Measurements from ENCODE around the gene RPS14. TPM values are rescaled to one million over a fixed set of nuclear protein-coding genes. Genes with fewer than 3 reads are reported as not detected.
"Not testable (repeated sequence)": the region's sequence is repeated elsewhere in the genome, so short reads cannot be mapped to it uniquely, and the experiment has no call there.

Gene RPS14
- total RNA-seq, 1 donor from 2014 or later = 4,086 TPM

GRCh38 chr5:150458802-150459557 is 9.4 kb upstream of the RPS14 start:
- H3K27ac Mint-ChIP-seq = peak overlapping the region; percentile 50
- ATAC-seq (ENCODE audit: low read depth) = peak; percentile 94
- CTCF ChIA-PET = interaction anchor here (0.6 to 3.8 kb wide), 8 partner anchors 9 to 388 kb away, joined by 3 to 51 read pairs (median 6); partner anchors contain the start of genes IRGM and RPS14

GRCh38 chr5:150457562-150458240 is 8.2 kb upstream of the RPS14 start:
- H3K27ac Mint-ChIP-seq = no peak overlapping the region
- CTCF ChIA-PET = interaction anchor here (0.6 to 3.8 kb wide), 13 partner anchors 8 to 389 kb away, joined by 3 to 51 read pairs (median 5); partner anchors contain the start of genes CD74, IRGM, RBM22 and RPS14
- DNase-seq (no peak), ATAC-seq (ENCODE audit: low read depth) (no peak)
- H3K9me3 Mint-ChIP-seq = no peaks in the 10 kb centered on the region
- TF ChIP-seq CTCF (IDR thresholded peaks at IDR 0.05) = no peak
- H3K4me3 Mint-ChIP-seq = no peak overlapping the region
- intact Hi-C loops (cut with micrococcal nuclease) = loop anchor here (2.0 kb wide), 1 partner anchor 243 kb away; the partner anchor contains the start of gene RBM22
- peaks cover 44% of the 10 kb centered on the region for H3K4me1 Mint-ChIP-seq
- no peaks in the 10 kb centered on the region for H3K27me3 Mint-ChIP-seq
- no peaks in the 10 kb centered on the region for H3K36me3 Mint-ChIP-seq (ENCODE audit: low read depth)
- POLR2A ChIA-PET = interaction anchor here (0.7 to 3.1 kb wide), 2 partner anchors 8 to 63 kb away, joined by 5 to 28 read pairs; partner anchors contain the start of gene RPS14

More at GRCh38 chr5:150458802-150459557, 9.4 kb upstream of the RPS14 start:
- Mint-ChIP-seq H3K4me1 (peaks cover 44% of the 10 kb centered on the region), H3K4me3 (peak overlapping the region; percentile 58), H3K9me3 (no peaks in the 10 kb centered on the region), H3K27me3 (no peaks in the 10 kb centered on the region), H3K36me3 (ENCODE audit: low read depth) (no peaks in the 10 kb centered on the region)
- peak; percentile 90 for DNase-seq
- POLR2A ChIA-PET = interaction anchor here (0.7 to 3.1 kb wide), 6 partner anchors 9 to 300 kb away, joined by 3 to 28 read pairs (median 4); partner anchors contain the start of genes DCTN4 and RPS14
- intact Hi-C loops (cut with micrococcal nuclease) = loop anchor here (1.0 to 2.0 kb wide), 6 partner anchors 64 to 388 kb away; partner anchors contain the start of gene RBM22
- TF ChIP-seq CTCF (IDR thresholded peaks at IDR 0.05) = no peak

GRCh38 chr5:150457121-150457520 is 7.6 kb upstream of the RPS14 start:
- POLR2A ChIA-PET = interaction anchor here (0.7 to 3.1 kb wide), 3 partner anchors 7 to 62 kb away, joined by 3 to 28 read pairs (median 5); partner anchors contain the start of gene RPS14
- Mint-ChIP-seq H3K27me3 (no peaks in the 10 kb centered on the region), H3K27ac (peak overlapping the region; percentile 78), H3K9me3 (no peaks in the 10 kb centered on the region), H3K36me3 (ENCODE audit: low read depth) (no peaks in the 10 kb centered on the region), H3K4me1 (peaks cover 44% of the 10 kb centered on the region), H3K4me3 (peak overlapping the region; percentile 35)
- TF ChIP-seq CTCF (IDR thresholded peaks at IDR 0.05) = no peak
- intact Hi-C loops (cut with micrococcal nuclease) = no loop called here
- ATAC-seq (ENCODE audit: low read depth) (no peak), DNase-seq (no peak)
- CTCF ChIA-PET = interaction anchor here (0.6 to 3.0 kb wide), 10 partner anchors 11 to 389 kb away, joined by 3 to 20 read pairs (median 4); partner anchors contain the start of genes CD74, IRGM and RBM22

GRCh38 chr5:150454492-150455229 is 5.1 kb upstream of the RPS14 start:
- ChIA-PET POLR2A (interaction anchor here (1.6 kb wide), 1 partner anchor 42 kb away, joined by 7 read pairs; the partner anchor contains the start of gene CD74), CTCF (interaction anchor here (3.0 kb wide), 1 partner anchor 90 kb away, joined by 17 read pairs; no protein-coding TSS in a partner anchor)
- Mint-ChIP-seq H3K36me3 (ENCODE audit: low read depth) (peaks cover 4% of the 10 kb centered on the region), H3K9me3 (no peaks in the 10 kb centered on the region), H3K27ac (no peak overlapping the region), H3K27me3 (no peaks in the 10 kb centered on the region), H3K4me3 (no peak overlapping the region), H3K4me1 (peaks cover 28% of the 10 kb centered on the region)
- DNase-seq = no peak
- ATAC-seq (ENCODE audit: low read depth) = no peak
- no peak for TF ChIP-seq CTCF (IDR thresholded peaks at IDR 0.05)
- intact Hi-C loops (cut with micrococcal nuclease) = loop anchor here (5.0 kb wide), 3 partner anchors 33 to 292 kb away; no protein-coding TSS in a partner anchor

- intact Hi-C loops (cut with micrococcal nuclease) = loop anchor here (5.0 kb wide), 3 partner anchors 33 to 292 kb away; no protein-coding TSS in a partner anchor
- peaks cover 28% of the 10 kb centered on the region for H3K4me1 Mint-ChIP-seq
These were observed 4.5 kb upstream of the RPS14 start for GRCh38 chr5:150454027-150454426.

More at GRCh38 chr5:150454027-150454426, 4.5 kb upstream of the RPS14 start:
- POLR2A ChIA-PET = interaction anchor here (5.3 kb wide), 1 partner anchor 52 kb away, joined by 125 read pairs; no protein-coding TSS in a partner anchor
- DNase-seq; H3K27me3 Mint-ChIP-seq; H3K36me3 Mint-ChIP-seq (ENCODE audit: low read depth); H3K27ac Mint-ChIP-seq; CTCF ChIA-PET; H3K4me3 Mint-ChIP-seq; H3K9me3 Mint-ChIP-seq; ATAC-seq (ENCODE audit: low read depth): not testable (repeated sequence)

All from activated B cell treated with CpG ODN at 0.5 μM for 24 hours (primary cell).